ENCODE data around the gene GRIP2.
"Not testable (repeated sequence)": the region's sequence is repeated elsewhere in the genome, so short reads cannot be mapped to it uniquely, and the experiment has no call there.

The GRIP2 gene

DNA sequence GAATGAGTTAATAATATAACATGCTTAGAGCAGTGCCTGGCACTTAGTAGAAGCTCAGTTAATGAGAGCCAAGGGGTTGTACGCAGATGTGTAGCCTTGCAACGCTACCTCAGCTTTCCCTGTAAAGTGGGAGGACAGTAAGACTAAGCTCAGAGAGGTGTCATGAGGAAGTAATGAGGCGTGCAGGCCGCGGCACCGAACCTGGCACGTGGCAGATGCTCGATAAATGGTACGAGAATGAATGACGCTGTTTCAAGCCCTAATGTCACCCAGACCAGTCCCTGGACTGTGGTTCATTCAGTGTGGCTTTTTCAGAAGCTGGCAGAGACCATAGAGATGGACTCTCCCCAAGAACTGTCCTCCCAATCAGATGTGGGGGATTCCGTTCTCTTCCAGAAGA lies 21.2 kb downstream of the GRIP2 start:
- DNase-seq (ENCODE audit: extremely low spot score) = no peak
- ChIA-PET CTCF (no interaction called here), POLR2A (interaction anchor here (1.2 kb wide), 1 partner anchor 21 kb away, joined by 3 read pairs; no protein-coding TSS in a partner anchor)
- TF ChIP-seq FOXK2 (IDR thresholded peaks at IDR 0.05) (no peak), HDGF (IDR thresholded peaks at IDR 0.05; ENCODE audit: borderline replicate concordance) (no peak)

DNA sequence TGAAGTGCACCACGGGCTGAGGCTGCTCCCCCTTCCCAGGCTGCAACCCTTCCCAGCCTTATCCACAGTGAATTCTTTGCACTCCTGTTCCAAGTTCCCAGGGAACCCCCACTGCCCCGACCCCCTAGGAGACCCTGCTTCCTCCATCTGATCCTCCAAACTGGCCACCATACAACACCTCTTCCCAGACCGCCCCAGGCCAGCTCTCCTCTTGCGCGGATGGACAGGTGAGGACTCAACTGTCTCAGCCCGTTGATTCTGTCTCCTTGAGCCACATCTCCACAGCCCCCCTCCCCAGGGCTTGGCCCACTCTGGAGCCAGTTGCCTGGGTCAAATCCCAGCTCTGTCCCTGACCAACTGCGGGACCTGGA lies 21.7 kb downstream of the GRIP2 start:
- CTCF ChIA-PET = no interaction called here
- TF ChIP-seq LEF1 (IDR thresholded peaks at IDR 0.05; ENCODE audit: borderline replicate concordance) (no peak), SP1 (IDR thresholded peaks at IDR 0.05) (no peak), ZNF384 (IDR thresholded peaks at IDR 0.05) (no peak), BHLHE40 (IDR thresholded peaks at IDR 0.05; ENCODE audit: borderline replicate concordance) (no peak), FOXK2 (IDR thresholded peaks at IDR 0.05) (no peak), ELF4 (IDR thresholded peaks at IDR 0.05) (no peak)
- TF ChIP-seq, protein P1, sequence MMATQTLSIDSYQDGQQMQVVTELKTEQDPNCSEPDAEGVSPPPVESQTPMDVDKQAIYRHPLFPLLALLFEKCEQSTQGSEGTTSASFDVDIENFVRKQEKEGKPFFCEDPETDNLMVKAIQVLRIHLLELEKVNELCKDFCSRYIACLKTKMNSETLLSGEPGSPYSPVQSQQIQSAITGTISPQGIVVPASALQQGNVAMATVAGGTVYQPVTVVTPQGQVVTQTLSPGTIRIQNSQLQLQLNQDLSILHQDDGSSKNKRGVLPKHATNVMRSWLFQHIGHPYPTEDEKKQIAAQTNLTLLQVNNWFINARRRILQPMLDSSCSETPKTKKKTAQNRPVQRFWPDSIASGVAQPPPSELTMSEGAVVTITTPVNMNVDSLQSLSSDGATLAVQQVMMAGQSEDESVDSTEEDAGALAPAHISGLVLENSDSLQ (IDR thresholded peaks at IDR 0.05) = no peak
- DNase-seq (ENCODE audit: extremely low spot score) = no peak
- POLR2A ChIA-PET = no interaction called here

DNA sequence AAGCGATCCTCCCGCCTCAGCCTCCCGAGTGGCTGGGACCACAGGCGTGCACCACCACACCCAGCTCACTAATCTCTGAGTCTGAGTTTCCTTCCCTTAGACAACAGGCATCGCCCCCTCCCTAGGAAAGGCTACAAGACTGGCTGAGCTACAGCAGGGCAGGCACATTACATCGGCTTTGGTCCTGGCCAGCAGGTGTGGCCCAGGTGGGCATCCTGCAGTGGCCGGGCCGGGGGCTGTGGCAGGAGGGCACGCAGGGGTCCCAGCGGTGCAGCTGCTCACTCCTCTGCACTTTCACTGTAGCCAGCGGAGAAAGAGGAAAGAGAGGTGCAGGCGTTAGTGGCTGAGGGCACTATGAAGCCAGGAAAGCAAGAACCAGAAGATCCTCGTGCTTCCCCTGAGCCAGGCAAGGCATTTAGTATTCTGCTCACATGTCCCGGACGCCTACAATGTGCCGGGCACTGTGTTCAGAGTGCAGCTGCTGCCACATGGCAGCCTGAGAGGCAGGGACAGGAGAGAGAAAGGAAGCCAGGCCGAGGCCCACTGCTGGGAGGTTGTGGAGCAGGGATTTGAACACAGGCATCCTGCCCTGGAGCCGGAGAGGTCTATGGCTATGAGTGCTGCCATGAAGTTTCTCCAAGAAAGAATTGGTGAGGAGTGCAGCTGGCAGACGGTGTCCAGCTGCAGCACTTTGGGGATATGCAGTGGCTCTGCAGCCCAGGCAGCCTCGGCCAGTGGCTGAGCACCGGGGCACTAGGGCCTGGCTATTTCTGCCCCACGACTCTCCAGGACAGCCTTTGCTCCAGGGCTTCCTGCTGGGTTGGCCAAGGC lies 22.3 kb downstream of the GRIP2 start:
- DNase-seq (ENCODE audit: extremely low spot score) = no peak
- POLR2A ChIA-PET = no interaction called here
- no peak for TF ChIP-seq TARDBP (IDR thresholded peaks at IDR 0.05)
- CTCF ChIA-PET = no interaction called here

DNA sequence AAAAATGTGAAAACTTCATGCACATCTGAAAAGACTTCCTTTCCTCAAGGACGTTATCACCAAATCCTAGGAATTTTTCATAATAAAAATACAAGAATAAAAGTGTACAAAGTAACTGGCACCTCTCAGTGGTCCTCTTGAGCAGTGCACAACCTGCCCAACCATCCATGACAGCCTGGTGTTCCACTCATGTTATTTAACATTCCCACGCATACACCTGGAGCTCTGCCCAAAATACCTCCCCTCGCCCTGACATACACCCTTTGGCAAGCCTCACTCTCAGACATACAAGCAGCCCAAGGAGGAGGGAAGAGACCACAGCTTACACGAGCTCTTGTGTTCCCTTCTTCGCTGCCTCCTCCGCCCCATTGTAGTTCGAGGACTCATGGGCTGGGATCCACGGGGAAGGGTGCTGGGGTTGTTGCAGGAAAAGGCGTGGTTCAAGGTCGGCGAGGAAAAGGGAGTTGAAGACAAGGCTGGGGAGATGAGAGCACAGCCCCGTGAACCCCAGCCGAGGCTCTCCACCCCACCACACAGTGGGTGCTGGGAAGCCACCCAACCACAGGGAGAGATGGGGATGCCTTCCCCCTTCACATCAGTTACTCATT lies 23.3 kb downstream of the GRIP2 start:
- TF ChIP-seq ELF4 (IDR thresholded peaks at IDR 0.05) = no peak
- TF ChIP-seq CTBP1 (IDR thresholded peaks at IDR 0.05; ENCODE audit: borderline replicate concordance) = no peak
- TF ChIP-seq FOXM1 (IDR thresholded peaks at IDR 0.05; ENCODE audit: borderline replicate concordance) = no peak
- no peak for TF ChIP-seq SP1 (IDR thresholded peaks at IDR 0.05)
- DNase-seq (ENCODE audit: extremely low spot score) = no peak
- POLR2A ChIA-PET = no interaction called here
- CTCF ChIA-PET = no interaction called here

DNA sequence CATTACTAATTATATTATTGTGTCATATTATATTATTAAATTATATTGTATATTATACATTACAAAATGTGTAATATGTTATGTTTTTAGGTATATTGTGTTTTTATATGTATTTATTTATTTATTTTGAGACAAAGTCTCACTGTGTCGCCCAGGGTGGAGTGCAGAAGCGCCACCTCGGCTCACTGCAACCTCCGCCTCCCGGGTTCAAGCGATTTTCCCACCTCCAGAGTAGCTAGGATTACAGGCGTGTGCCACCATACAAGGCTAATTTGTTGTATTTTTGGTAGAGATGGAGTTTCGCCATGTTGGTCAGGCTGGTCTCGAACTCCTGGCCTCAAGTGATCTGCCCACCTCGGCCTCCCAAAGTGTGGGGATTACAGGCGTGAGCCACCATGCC lies 24.6 kb downstream of the GRIP2 start:
- POLR2A ChIA-PET; CTCF ChIA-PET; DNase-seq (ENCODE audit: extremely low spot score): not testable (repeated sequence)

DNA sequence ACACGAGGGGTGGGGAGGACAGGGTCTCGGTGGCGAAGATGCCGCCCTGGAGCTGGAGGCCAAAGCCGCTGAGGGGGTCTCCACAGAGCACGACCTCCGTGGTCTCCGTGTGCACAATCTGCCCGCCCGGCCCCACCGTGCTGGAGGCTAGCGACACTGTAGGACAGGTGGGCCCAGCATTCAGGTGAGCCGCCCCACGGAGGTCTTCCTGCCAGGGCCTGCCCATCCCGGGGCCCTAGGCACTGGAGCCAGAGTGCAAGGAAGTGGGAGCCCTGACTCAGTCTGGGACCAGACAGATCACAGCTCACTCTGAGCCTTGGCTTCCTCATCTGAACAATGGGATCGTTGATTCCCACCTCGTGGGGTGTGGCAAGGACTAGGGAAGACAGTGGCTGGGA lies 25.8 kb downstream of the GRIP2 start:
- ChIA-PET POLR2A (no interaction called here), CTCF (no interaction called here)
- no peak for TF ChIP-seq TARDBP (IDR thresholded peaks at IDR 0.05)
- no peak for TF ChIP-seq FOXM1 (IDR thresholded peaks at IDR 0.05; ENCODE audit: borderline replicate concordance)
- TF ChIP-seq FOXK2 (IDR thresholded peaks at IDR 0.05) = no peak
- TF ChIP-seq, protein P1 (IDR thresholded peaks at IDR 0.05) = no peak
- no peak for TF ChIP-seq SP1 (IDR thresholded peaks at IDR 0.05)
- no peak for TF ChIP-seq SUZ12 (IDR thresholded peaks at IDR 0.05)
- no peak for TF ChIP-seq CTBP1 (IDR thresholded peaks at IDR 0.05; ENCODE audit: borderline replicate concordance)
- no peak for TF ChIP-seq BHLHE40 (IDR thresholded peaks at IDR 0.05; ENCODE audit: borderline replicate concordance)
- TF ChIP-seq FOXA1 (IDR thresholded peaks at IDR 0.05) = no peak
- no peak for TF ChIP-seq LEF1 (IDR thresholded peaks at IDR 0.05; ENCODE audit: borderline replicate concordance)
- no peak for TF ChIP-seq ARNT (IDR thresholded peaks at IDR 0.05)
- no peak for TF ChIP-seq NFRKB (IDR thresholded peaks at IDR 0.05)
- no peak for TF ChIP-seq HDGF (IDR thresholded peaks at IDR 0.05; ENCODE audit: borderline replicate concordance)
- TF ChIP-seq L3MBTL2 (conservative IDR thresholded peaks at IDR 0.05) = no peak
- no peak for TF ChIP-seq ZNF384 (IDR thresholded peaks at IDR 0.05)
- TF ChIP-seq ELF4 (IDR thresholded peaks at IDR 0.05) = no peak
- no peak for DNase-seq (ENCODE audit: extremely low spot score)

DNA sequence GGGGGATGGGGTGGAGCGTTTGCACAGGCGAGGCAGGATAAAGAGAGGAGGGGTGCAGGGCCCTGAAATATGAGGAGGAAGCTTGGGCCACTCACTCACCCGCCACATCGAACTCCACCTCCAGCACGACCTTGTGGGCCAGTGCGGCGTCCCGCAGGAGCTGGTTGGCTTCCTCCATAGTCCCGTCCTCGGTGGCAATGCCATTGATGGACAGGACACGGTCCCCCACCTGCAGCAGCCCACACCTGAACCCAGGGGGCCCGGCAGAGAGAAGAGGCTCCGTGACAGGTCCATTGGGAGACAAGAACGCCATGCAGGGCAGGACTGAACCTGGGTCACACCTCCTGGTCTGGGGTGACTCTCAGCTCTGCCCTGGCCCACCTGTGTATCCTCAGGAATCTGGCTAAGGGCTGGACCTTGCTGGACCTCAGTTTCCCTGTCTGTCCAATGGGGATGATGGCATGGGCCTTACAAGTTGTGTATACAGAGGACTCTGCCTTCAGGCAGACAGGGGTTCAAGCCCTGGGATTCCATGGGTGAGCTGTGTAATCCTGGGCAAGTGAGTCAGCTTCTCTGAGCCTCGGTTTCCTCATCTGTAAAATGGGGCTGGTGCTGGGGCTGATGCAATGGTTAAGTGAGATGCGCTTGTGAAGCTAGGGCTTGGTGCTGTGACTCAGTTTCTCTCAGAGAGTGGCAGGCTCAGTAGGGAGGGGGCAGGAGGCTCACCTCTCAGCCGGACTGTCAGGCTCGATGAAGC lies 26.4 kb downstream of the GRIP2 start:
- TF ChIP-seq CTBP1 (IDR thresholded peaks at IDR 0.05; ENCODE audit: borderline replicate concordance) = no peak
- no peak for TF ChIP-seq BHLHE40 (IDR thresholded peaks at IDR 0.05; ENCODE audit: borderline replicate concordance)
- TF ChIP-seq HDGF (IDR thresholded peaks at IDR 0.05; ENCODE audit: borderline replicate concordance) = no peak
- TF ChIP-seq FOXM1 (IDR thresholded peaks at IDR 0.05; ENCODE audit: borderline replicate concordance) = no peak
- TF ChIP-seq LEF1 (IDR thresholded peaks at IDR 0.05; ENCODE audit: borderline replicate concordance) = no peak
- TF ChIP-seq, protein P1 (IDR thresholded peaks at IDR 0.05) = no peak
- no peak for TF ChIP-seq FOXK2 (IDR thresholded peaks at IDR 0.05)
- no peak for TF ChIP-seq SUZ12 (IDR thresholded peaks at IDR 0.05)
- TF ChIP-seq FOXA1 (IDR thresholded peaks at IDR 0.05) = no peak
- TF ChIP-seq NFRKB (IDR thresholded peaks at IDR 0.05) = no peak
- no peak for TF ChIP-seq ELF4 (IDR thresholded peaks at IDR 0.05)
- no peak for TF ChIP-seq SP1 (IDR thresholded peaks at IDR 0.05)
- TF ChIP-seq L3MBTL2 (conservative IDR thresholded peaks at IDR 0.05) = no peak
- no peak for TF ChIP-seq ZNF384 (IDR thresholded peaks at IDR 0.05)
- TF ChIP-seq TARDBP (IDR thresholded peaks at IDR 0.05) = no peak
- TF ChIP-seq ARNT (IDR thresholded peaks at IDR 0.05) = no peak
- POLR2A ChIA-PET = interaction anchor here (0.6 kb wide), 1 partner anchor 257 kb away, joined by 3 read pairs; no protein-coding TSS in a partner anchor
- no peak for DNase-seq (ENCODE audit: extremely low spot score)
- CTCF ChIA-PET = interaction anchor here (0.6 kb wide), 1 partner anchor 126 kb away, joined by 3 read pairs; no protein-coding TSS in a partner anchor
